MCF 10A (cell line): ENCODE results near the gene MT1X. TPM values are rescaled to one million over a fixed set of nuclear protein-coding genes. Genes with fewer than 3 reads are reported as not detected.

ENCODE experiments used
- BruUV-seq: library from RNA; stranded (reverse); fragments of 400-500 nt; replicated peaks from 2 replicates; lab custom pipeline; 2021; lab: Mats Ljungman, UMichigan
- CTCF ChIA-PET: fragments of 300-600 bp; sonication (Branson Sonifier 250); formaldehyde crosslinking; extraction: SDS; loops from one replicate; lab custom pipeline; 2021; ENCODE audit warnings: antibody characterized with exemption, inconsistent platforms; lab: Yijun Ruan, JAX
- POLR2A ChIA-PET: fragments of 300-600, 350-650 bp; sonication (Branson Sonifier 250); formaldehyde crosslinking; extraction: SDS; loops from one replicate; lab custom pipeline; 2020; ENCODE audit warnings: antibody characterized with exemption, inconsistent platforms; lab: Yijun Ruan, JAX
- DNase-seq: peaks from one replicate; pipeline ENCODE4 v3.0.0-alpha.2; 2018; ENCODE audit not compliant: unreplicated experiment
- H3K27ac Mint-ChIP-seq: one replicate; pipeline ENCODE4 v1.8.0; 2022; ENCODE audit warnings: mild to moderate bottlenecking, low read depth, mixed read lengths; ENCODE audit not compliant: unreplicated experiment
- H3K27me3 Mint-ChIP-seq: one replicate; pipeline ENCODE4 v1.8.0; 2022; ENCODE audit warnings: mixed read lengths; ENCODE audit not compliant: insufficient read depth, unreplicated experiment
- H3K36me3 Mint-ChIP-seq: one replicate; pipeline ENCODE4 v1.8.0; 2022; ENCODE audit warnings: mild to moderate bottlenecking, moderate library complexity, mixed read lengths; ENCODE audit not compliant: insufficient read depth, unreplicated experiment
- H3K4me1 Mint-ChIP-seq: one replicate; pipeline ENCODE4 v1.8.0; 2022; ENCODE audit warnings: mixed read lengths; ENCODE audit not compliant: insufficient read depth, unreplicated experiment
- H3K4me3 Mint-ChIP-seq: one replicate; pipeline ENCODE4 v1.8.0; 2022; ENCODE audit warnings: mild to moderate bottlenecking, moderate library complexity, mixed read lengths; ENCODE audit not compliant: unreplicated experiment
- H3K9me3 Mint-ChIP-seq: one replicate; pipeline ENCODE4 v1.8.0; 2022; ENCODE audit warnings: mixed read lengths; ENCODE audit not compliant: unreplicated experiment
- CTCF ChIP-seq: fragments of 200-600 bp; IDR thresholded peaks from one replicate; pipeline ENCODE4 v1.8.0; 2022; ENCODE audit warnings: antibody characterized with exemption, mild to moderate bottlenecking; ENCODE audit not compliant: unreplicated experiment
- intact Hi-C: fragments of 100-400 bp; cut with micrococcal nuclease; formaldehyde crosslinking; loops from 2 replicates; pipeline ENCODE4 v1.14.1; 2022
- total RNA-seq: library from RNA; stranded (reverse); gene quantifications from 2 replicates; pipeline ENCODE4 v1.2.3, GENCODE V29; 2022

MT1X gene
- total RNA-seq, 1 experiment from 2014 or later = 108 TPM

- no peaks in the 10 kb centered on the region for H3K9me3 Mint-ChIP-seq
- no peak for DNase-seq
- CTCF ChIA-PET = interaction anchor here (0.6 to 1.9 kb wide), 2 partner anchors 20 to 850 kb away, joined by 3 to 6 read pairs; no protein-coding TSS in a partner anchor
- BruUV-seq = no TSS peak
- no peaks in the 10 kb centered on the region for H3K36me3 Mint-ChIP-seq
- H3K4me3 Mint-ChIP-seq = no peak overlapping the region
- intact Hi-C loops = no loop called here
- H3K27ac Mint-ChIP-seq = no peak overlapping the region
- no peak for TF ChIP-seq CTCF
- POLR2A ChIA-PET = interaction anchor here (1.1 to 14.3 kb wide), 3 partner anchors 18 to 65 kb away, joined by 5 to 793 read pairs (median 444); partner anchors contain the start of genes MT1E, MT1F and MT2A
- no peaks in the 10 kb centered on the region for H3K27me3 Mint-ChIP-seq
- H3K4me1 Mint-ChIP-seq = peaks cover 5% of the 10 kb centered on the region
These were observed 6.5 kb upstream of the MT1X start for GRCh38 chr16:56675685-56676210.

- no peaks in the 10 kb centered on the region for H3K27me3 Mint-ChIP-seq
These were observed 4.8 kb upstream of the MT1X start for GRCh38 chr16:56677474-56677873.

GRCh38 chr16:56679078-56679730, 3.1 kb upstream of the MT1X start:
- CTCF ChIA-PET = interaction anchor here (0.7 to 1.4 kb wide), 4 partner anchors 14 to 153 kb away, joined by 3 to 4 read pairs (median 3); no protein-coding TSS in a partner anchor
- intact Hi-C loops = no loop called here
- H3K4me1 Mint-ChIP-seq = peaks cover 21% of the 10 kb centered on the region
- no TSS peak for BruUV-seq
- POLR2A ChIA-PET = interaction anchor here (0.6 to 14.3 kb wide), 8 partner anchors 21 to 161 kb away, joined by 3 to 793 read pairs (median 6); partner anchors contain the start of genes BBS2, MT1E and MT2A
- H3K4me3 Mint-ChIP-seq = no peak overlapping the region
- no peak for TF ChIP-seq CTCF
- no peaks in the 10 kb centered on the region for H3K27me3 Mint-ChIP-seq
- H3K9me3 Mint-ChIP-seq = no peaks in the 10 kb centered on the region
- no peak overlapping the region for H3K27ac Mint-ChIP-seq
- DNase-seq = no peak
- peaks cover 14% of the 10 kb centered on the region for H3K36me3 Mint-ChIP-seq

More at GRCh38 chr16:56677474-56677873, 4.8 kb upstream of the MT1X start:
- no peak overlapping the region for H3K4me3 Mint-ChIP-seq
- CTCF ChIA-PET = interaction anchor here (0.6 to 1.9 kb wide), 6 partner anchors 13 to 113 kb away, joined by 3 to 6 read pairs (median 3); no protein-coding TSS in a partner anchor
- BruUV-seq = no TSS peak
- peaks cover 14% of the 10 kb centered on the region for H3K4me1 Mint-ChIP-seq
- POLR2A ChIA-PET = interaction anchor here (1.7 to 14.3 kb wide), 3 partner anchors 46 to 67 kb away, joined by 8 to 793 read pairs (median 444); partner anchors contain the start of genes MT1E and MT2A
- intact Hi-C loops = no loop called here
- H3K27ac Mint-ChIP-seq = no peak overlapping the region
- H3K36me3 Mint-ChIP-seq = no peaks in the 10 kb centered on the region
- no peak for TF ChIP-seq CTCF
- H3K9me3 Mint-ChIP-seq = no peaks in the 10 kb centered on the region
- no peak for DNase-seq

- Mint-ChIP-seq H3K4me3 (no peak overlapping the region), H3K4me1 (peaks cover 26% of the 10 kb centered on the region), H3K36me3 (peaks cover 15% of the 10 kb centered on the region), H3K27me3 (no peaks in the 10 kb centered on the region), H3K27ac (no peak overlapping the region), H3K9me3 (no peaks in the 10 kb centered on the region)
- no TSS peak for BruUV-seq
- no peak for TF ChIP-seq CTCF
- intact Hi-C loops = no loop called here
- CTCF ChIA-PET = interaction anchor here (0.6 to 1.4 kb wide), 5 partner anchors 15 to 74 kb away, joined by 3 to 4 read pairs (median 3); no protein-coding TSS in a partner anchor
- DNase-seq = no peak
- POLR2A ChIA-PET = interaction anchor here (0.5 to 14.3 kb wide), 8 partner anchors 10 to 161 kb away, joined by 3 to 793 read pairs (median 4); partner anchors contain the start of genes BBS2, MT1E and MT2A
These were observed 2.5 kb upstream of the MT1X start for GRCh38 chr16:56679818-56680217.
